GM21360 (cell line): ENCODE measurements around the gene KLHL29.
"Not testable (repeated sequence)": the region's sequence is repeated elsewhere in the genome, so short reads cannot be mapped to it uniquely, and the experiment has no call there.

ENCODE experiments used
- ATAC-seq: cut with Tn5 transposase; IDR thresholded peaks from one replicate; pipeline ENCODE4 v1.9.1; 2021; ENCODE audit warnings: mild to moderate bottlenecking, moderate library complexity; ENCODE audit not compliant: unreplicated experiment

KLHL29 gene

GRCh38 chr2:23734416-23734815 is 349.4 kb downstream of the KLHL29 start:
- ATAC-seq = no peak

- not testable (repeated sequence) for ATAC-seq
Measured at GRCh38 chr2:23736783-23737182, 351.8 kb downstream of the KLHL29 start.

DNA sequence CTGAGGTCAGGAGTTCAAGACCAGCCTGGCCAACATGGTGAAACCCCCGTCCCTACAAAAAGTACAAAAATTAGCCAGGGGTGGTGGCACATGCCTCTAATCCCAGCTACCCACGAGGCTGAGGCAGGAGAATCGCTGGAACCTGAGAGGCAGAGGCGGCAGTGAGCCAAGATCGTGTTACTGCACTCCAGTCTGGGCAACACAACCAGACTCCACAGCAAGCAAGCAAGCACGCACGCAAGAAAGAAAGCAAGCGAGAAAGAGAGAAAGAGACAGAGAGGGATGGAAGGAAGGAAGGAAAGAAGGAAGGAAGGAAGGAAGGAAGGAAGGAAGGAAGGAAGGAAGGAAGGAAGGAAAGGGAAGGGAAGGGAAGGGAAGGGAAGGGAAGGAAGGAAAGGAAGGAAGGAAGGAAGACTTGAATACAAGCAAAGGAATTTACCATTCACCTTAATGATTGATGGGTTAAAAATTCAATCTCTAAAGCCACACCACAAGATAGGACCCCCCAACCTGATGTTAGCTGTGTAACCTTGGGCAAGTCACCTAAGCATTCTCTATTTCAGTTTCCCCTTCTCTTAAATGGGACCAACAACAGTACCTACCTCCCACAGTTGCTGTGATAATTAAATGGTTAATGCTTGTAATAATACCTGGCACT is 360.2 kb downstream of the KLHL29 start:
- peak; percentile 25 for ATAC-seq

- ATAC-seq = peak; percentile 67
Measured at GRCh38 chr2:23745726-23746105, 360.7 kb downstream of the KLHL29 start.

- peak; percentile 12 for ATAC-seq
Measured at GRCh38 chr2:23746141-23746863, 361.3 kb downstream of the KLHL29 start.

DNA sequence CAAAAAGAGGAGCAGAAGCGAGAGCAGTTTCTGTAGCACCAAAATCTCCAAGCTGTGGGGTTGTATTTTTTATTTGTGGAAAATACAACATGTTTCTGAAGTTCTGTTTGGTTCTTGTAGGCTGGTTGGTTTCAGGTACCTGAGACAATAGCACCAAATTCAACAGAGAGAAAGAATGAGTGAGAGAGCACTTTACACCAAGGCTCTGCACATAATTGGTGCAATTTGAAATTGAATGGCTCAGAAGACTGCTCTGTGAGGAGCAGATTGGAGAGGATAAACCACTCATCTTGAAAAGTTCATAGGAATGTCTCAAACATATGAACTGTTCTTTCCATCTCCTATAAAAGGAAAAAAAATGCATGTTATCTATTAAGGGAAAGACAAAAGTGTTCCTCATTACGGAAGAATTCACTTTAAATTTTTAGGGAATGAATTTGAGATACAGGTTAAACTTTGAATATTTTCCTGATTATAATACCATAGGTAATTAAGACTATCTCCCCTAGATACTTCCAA is 366.8 kb downstream of the KLHL29 start:
- no peak for ATAC-seq

DNA sequence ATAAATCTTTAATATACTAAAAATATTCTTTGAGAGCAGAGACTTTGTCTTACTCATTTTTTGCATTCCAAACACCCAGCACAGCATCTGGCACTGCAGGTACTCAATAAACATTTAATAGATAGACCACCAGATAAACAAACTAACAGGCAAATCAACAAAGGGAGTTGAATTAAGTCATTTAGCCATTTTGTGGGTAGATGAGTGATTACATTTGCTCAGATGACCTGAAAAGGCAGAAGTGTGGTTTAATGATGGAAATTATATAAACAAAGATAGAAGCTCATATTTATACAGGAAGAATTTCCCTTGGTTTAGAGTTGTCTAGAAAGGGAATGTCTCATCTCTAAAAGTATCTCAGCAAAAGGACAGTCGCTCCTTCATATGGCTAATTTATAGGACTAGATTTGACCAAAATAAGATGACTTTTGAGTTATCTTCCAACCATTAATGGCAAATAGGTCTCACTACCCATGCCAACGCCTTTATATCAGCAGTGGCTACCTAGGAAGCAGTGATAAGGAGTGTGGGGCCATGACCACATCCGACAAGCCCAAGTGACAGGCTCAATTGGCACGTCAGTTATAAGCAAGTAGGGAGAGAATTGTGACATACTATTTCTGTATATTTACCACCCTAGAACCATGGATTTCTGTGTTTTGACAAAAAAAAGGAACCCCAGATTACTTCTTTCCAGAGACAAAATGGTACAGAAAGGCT is 368.5 kb downstream of the KLHL29 start:
- ATAC-seq = no peak

- no peak for ATAC-seq
Measured at GRCh38 chr2:23754970-23755369, 370.0 kb downstream of the KLHL29 start.

GRCh38 chr2:23756593-23757292 is 371.8 kb downstream of the KLHL29 start:
- ATAC-seq = no peak

GRCh38 chr2:23757686-23758433 is 372.9 kb downstream of the KLHL29 start:
- no peak for ATAC-seq
